ENCODE measurements around the gene IMPDH2.

IMPDH2 gene

DNA sequence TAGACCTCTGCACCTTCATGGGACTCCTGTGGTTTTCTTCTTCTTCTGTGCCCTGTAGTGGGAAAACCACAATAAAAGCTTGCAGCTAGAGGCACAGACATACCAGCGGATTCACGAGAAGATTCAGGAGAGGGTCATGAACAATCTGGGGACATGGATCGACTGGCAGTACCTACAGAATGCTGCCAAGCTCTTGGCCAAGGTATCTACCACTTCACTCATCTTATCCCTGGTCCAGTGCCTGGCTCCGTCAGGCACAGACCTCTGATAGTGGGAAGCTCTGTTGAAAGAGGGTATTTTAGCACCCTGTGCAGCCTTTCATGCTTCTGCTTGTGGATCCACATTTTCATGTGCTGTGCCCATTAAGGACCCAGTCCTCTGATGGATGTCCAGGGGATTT, 48.9 kb downstream of the IMPDH2 start:
- no peak for DNase-seq (ENCODE audit: low read depth in 2 of 2)

DNA sequence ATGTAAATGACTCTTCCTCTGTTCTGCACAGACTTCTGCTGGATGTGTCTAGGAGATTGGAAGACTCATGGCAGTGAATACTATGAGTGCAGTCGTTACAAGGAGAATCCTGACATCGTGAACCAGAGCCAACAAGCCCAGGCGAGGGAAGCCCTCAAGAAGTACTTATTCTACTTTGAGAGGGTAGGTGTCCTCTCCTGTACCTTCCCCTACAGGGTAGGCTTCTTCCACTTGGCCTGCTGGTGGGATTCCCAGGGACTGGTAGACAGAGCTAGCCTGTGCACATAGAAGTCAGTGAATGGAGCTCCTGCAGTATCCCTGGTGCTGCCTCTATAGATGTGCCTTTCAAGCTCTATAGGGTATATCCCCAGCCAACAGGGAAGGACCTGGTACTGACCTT, 49.7 kb downstream of the IMPDH2 start:
- DNase-seq (ENCODE audit: low read depth in 2 of 2) = no peak

All from fibroblast of skin of left biceps (primary cell).